MCF 10A (cell line): Measurements from ENCODE around the gene MAPT. TPM values are rescaled to one million over a fixed set of nuclear protein-coding genes. Genes with fewer than 3 reads are reported as not detected.

ENCODE experiments used
- Bru-seq: library from RNA; stranded (reverse); fragments of 400-500 nt; gene quantifications from one replicate; lab custom pipeline; 2021; lab: Mats Ljungman, UMichigan
- BruChase-seq, 2 experiments: library from RNA; stranded (reverse); fragments of 400-500 nt; gene quantifications; one replicate each; lab custom pipeline; 2021; lab: Mats Ljungman, UMichigan
- BruUV-seq: library from RNA; stranded (reverse); fragments of 400-500 nt; replicated peaks from 2 replicates; lab custom pipeline; 2021; lab: Mats Ljungman, UMichigan
- CTCF ChIA-PET: fragments of 300-600 bp; sonication (Branson Sonifier 250); formaldehyde crosslinking; extraction: SDS; loops from one replicate; lab custom pipeline; 2021; ENCODE audit warnings: antibody characterized with exemption, inconsistent platforms; lab: Yijun Ruan, JAX
- POLR2A ChIA-PET: fragments of 300-600, 350-650 bp; sonication (Branson Sonifier 250); formaldehyde crosslinking; extraction: SDS; loops from one replicate; lab custom pipeline; 2020; ENCODE audit warnings: antibody characterized with exemption, inconsistent platforms; lab: Yijun Ruan, JAX
- DNase-seq: peaks from one replicate; pipeline ENCODE4 v3.0.0-alpha.2; 2018; ENCODE audit not compliant: unreplicated experiment
- H3K27ac Mint-ChIP-seq: one replicate; pipeline ENCODE4 v1.8.0; 2022; ENCODE audit warnings: mild to moderate bottlenecking, low read depth, mixed read lengths; ENCODE audit not compliant: unreplicated experiment
- H3K27me3 Mint-ChIP-seq: one replicate; pipeline ENCODE4 v1.8.0; 2022; ENCODE audit warnings: mixed read lengths; ENCODE audit not compliant: insufficient read depth, unreplicated experiment
- H3K36me3 Mint-ChIP-seq: one replicate; pipeline ENCODE4 v1.8.0; 2022; ENCODE audit warnings: mild to moderate bottlenecking, moderate library complexity, mixed read lengths; ENCODE audit not compliant: insufficient read depth, unreplicated experiment
- H3K4me1 Mint-ChIP-seq: one replicate; pipeline ENCODE4 v1.8.0; 2022; ENCODE audit warnings: mixed read lengths; ENCODE audit not compliant: insufficient read depth, unreplicated experiment
- H3K4me3 Mint-ChIP-seq: one replicate; pipeline ENCODE4 v1.8.0; 2022; ENCODE audit warnings: mild to moderate bottlenecking, moderate library complexity, mixed read lengths; ENCODE audit not compliant: unreplicated experiment
- H3K9me3 Mint-ChIP-seq: one replicate; pipeline ENCODE4 v1.8.0; 2022; ENCODE audit warnings: mixed read lengths; ENCODE audit not compliant: unreplicated experiment
- intact Hi-C: fragments of 100-400 bp; cut with micrococcal nuclease; formaldehyde crosslinking; loops from 2 replicates; pipeline ENCODE4 v1.14.1; 2022
- long read RNA-seq: library from polyadenylated mRNA; stranded (forward); transcript quantifications from one replicate; pipeline ENCODE4 v2.0.0, GENCODE V29; 2022
- total RNA-seq: library from RNA; stranded (reverse); gene quantifications from 2 replicates; pipeline ENCODE4 v1.2.3, GENCODE V29; 2022
- TF ChIP-seq, protein P1 (sequence below): fragments of 200-600 bp; IDR thresholded peaks from one replicate; pipeline ENCODE4 v1.8.0; 2022; ENCODE audit warnings: antibody characterized with exemption, mild to moderate bottlenecking; ENCODE audit not compliant: unreplicated experiment

The MAPT gene
- 0.42 and 0.66 TPM in 2 replicates for total RNA-seq
- Bru-seq, nascent RNA: percentile 13 among the genes with signal in this experiment
- BruChase-seq, experiment 1, labeled RNA remaining after a 6-hour chase: percentile 9 among the genes with signal in this experiment
- BruChase-seq, experiment 2, labeled RNA remaining after a 2-hour chase: percentile 13 among the genes with signal in this experiment
- long read RNA-seq, full-length matches to known transcripts: 1 of 3 reads
- long read RNA-seq, partial matches to known transcripts: 0 of 3 reads
- long read RNA-seq, other reads (novel, unspliced or antisense): 2 of 3 reads

DNA sequence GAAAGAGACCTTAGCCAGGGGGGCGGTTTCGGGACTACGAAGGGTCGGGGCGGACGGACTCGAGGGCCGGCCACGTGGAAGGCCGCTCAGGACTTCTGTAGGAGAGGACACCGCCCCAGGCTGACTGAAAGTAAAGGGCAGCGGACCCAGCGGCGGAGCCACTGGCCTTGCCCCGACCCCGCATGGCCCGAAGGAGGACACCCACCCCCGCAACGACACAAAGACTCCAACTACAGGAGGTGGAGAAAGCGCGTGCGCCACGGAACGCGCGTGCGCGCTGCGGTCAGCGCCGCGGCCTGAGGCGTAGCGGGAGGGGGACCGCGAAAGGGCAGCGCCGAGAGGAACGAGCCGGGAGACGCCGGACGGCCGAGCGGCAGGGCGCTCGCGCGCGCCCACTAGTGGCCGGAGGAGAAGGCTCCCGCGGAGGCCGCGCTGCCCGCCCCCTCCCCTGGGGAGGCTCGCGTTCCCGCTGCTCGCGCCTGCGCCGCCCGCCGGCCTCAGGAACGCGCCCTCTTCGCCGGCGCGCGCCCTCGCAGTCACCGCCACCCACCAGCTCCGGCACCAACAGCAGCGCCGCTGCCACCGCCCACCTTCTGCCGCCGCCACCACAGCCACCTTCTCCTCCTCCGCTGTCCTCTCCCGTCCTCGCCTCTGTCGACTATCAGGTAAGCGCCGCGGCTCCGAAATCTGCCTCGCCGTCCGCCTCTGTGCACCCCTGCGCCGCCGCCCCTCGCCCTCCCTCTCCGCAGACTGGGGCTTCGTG lies at the start of gene MAPT:
TSS of gene MAPT (plus strand) at position 533 of the 763 bp plus-strand sequence. CDS start 67,784 bp downstream, outside the sequence.
- no peaks in the 10 kb centered on the region for H3K4me1 Mint-ChIP-seq
- peaks cover 46% of the 10 kb centered on the region for H3K27me3 Mint-ChIP-seq
- H3K9me3 Mint-ChIP-seq: no peaks in the 10 kb centered on the region
- ChIA-PET CTCF (interaction anchor here (0.6 to 1.6 kb wide), 15 partner anchors 10 to 1873 kb away, joined by 3 to 9 read pairs (median 3); no protein-coding TSS in a partner anchor), POLR2A (interaction anchor here (0.6 to 0.9 kb wide), 7 partner anchors 10 to 746 kb away, joined by 3 to 4 read pairs (median 3); partner anchors contain the start of gene HEXIM1)
- no peaks in the 10 kb centered on the region for H3K36me3 Mint-ChIP-seq
- TF ChIP-seq, protein P1, sequence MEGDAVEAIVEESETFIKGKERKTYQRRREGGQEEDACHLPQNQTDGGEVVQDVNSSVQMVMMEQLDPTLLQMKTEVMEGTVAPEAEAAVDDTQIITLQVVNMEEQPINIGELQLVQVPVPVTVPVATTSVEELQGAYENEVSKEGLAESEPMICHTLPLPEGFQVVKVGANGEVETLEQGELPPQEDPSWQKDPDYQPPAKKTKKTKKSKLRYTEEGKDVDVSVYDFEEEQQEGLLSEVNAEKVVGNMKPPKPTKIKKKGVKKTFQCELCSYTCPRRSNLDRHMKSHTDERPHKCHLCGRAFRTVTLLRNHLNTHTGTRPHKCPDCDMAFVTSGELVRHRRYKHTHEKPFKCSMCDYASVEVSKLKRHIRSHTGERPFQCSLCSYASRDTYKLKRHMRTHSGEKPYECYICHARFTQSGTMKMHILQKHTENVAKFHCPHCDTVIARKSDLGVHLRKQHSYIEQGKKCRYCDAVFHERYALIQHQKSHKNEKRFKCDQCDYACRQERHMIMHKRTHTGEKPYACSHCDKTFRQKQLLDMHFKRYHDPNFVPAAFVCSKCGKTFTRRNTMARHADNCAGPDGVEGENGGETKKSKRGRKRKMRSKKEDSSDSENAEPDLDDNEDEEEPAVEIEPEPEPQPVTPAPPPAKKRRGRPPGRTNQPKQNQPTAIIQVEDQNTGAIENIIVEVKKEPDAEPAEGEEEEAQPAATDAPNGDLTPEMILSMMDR: peak; percentile 90
- intact Hi-C loops: no loop called here
- no TSS peak for BruUV-seq
- peak; percentile 86 for DNase-seq
- H3K4me3 Mint-ChIP-seq: peak within 1 kb of the TSS; percentile 79
- peak within 1 kb of the TSS; percentile 66 for H3K27ac Mint-ChIP-seq

DNA sequence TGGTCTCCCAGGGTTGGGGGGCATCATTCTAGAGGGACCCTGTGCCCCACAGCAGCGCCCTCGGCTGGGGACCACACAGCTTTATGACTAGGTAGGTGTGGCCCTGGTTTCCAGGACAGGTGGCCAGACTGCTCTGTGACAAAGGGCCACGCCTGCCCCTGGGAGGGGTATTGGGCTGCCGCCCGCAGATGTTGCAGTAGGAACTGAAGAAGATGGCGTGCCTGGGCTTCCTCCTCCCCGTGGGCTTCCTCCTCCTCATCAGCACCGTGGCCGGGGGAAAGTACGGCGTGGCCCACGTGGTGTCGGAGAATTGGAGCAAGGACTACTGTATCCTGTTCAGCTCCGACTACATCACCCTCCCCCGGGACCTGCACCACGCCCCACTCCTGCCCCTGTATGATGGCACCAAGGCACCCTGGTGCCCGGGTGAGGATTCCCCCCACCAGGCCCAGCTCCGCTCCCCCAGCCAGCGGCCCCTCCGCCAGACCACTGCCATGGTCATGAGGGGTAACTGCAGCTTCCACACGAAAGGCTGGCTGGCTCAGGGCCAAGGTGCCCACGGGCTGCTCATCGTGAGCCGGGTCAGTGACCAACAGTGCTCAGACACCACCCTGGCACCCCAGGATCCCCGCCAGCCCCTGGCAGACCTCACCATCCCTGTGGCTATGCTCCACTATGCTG lies 49.5 kb upstream of the MAPT start, which contains the start of gene SPPL2C:
TSS of gene SPPL2C (plus strand) at position 187 of the 681 bp plus-strand sequence. CDS start at position 213, 26 bp downstream.
- ChIA-PET POLR2A (no interaction called here), CTCF (interaction anchor here (0.7 kb wide), 1 partner anchor 19 kb away, joined by 3 read pairs; no protein-coding TSS in a partner anchor)
- Mint-ChIP-seq H3K4me3 (no peak within 1 kb of the TSS), H3K27me3 (peaks cover 2% of the 10 kb centered on the region), H3K9me3 (no peaks in the 10 kb centered on the region), H3K4me1 (peaks cover 8% of the 10 kb centered on the region), H3K27ac (no peak within 1 kb of the TSS), H3K36me3 (no peaks in the 10 kb centered on the region)
- no peak for DNase-seq
- TF ChIP-seq, protein P1: no peak
- intact Hi-C loops: no loop called here
- no TSS peak for BruUV-seq

DNA sequence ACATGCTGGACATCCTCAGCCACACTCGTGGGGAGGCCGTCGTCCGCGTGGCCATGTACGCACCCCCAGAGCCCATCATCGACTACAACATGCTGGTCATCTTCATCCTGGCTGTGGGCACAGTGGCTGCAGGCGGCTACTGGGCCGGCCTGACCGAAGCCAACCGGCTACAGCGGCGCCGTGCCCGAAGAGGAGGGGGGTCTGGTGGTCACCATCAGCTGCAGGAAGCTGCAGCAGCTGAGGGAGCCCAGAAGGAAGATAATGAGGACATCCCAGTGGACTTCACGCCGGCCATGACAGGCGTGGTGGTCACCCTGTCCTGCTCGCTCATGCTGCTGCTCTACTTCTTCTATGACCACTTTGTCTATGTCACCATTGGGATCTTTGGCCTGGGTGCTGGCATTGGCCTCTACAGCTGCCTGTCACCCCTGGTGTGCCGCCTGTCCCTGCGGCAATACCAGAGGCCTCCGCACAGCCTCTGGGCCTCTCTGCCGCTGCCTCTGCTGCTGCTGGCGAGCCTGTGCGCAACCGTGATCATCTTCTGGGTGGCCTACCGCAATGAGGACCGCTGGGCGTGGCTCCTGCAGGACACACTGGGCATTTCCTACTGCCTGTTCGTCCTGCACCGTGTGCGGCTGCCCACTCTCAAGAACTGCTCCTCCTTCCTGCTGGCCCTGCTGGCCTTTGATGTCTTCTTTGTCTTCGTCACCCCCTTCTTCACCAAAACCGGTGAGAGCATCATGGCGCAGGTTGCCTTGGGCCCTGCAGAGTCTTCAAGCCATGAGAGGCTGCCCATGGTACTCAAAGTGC lies 48.8 kb upstream of the MAPT start:
- no peak for DNase-seq
- POLR2A ChIA-PET: no interaction called here
- Mint-ChIP-seq H3K4me1 (peaks cover 8% of the 10 kb centered on the region), H3K27me3 (peaks cover 9% of the 10 kb centered on the region), H3K9me3 (no peaks in the 10 kb centered on the region), H3K4me3 (no peak overlapping the region), H3K27ac (no peak overlapping the region), H3K36me3 (no peaks in the 10 kb centered on the region)
- CTCF ChIA-PET: no interaction called here
- no TSS peak for BruUV-seq
- TF ChIP-seq, protein P1: no peak
- intact Hi-C loops: no loop called here
